NCI-H510A treated with DMSO at 0.1 percent for 48 hours (cell line): ENCODE data around the gene ECHDC1.

ENCODE experiments used
- DNase-seq: peaks from one replicate; lab custom pipeline; 2025; lab: John Stamatoyannopoulos, UW

ECHDC1 gene

GRCh38 chr6:127282184-127282583 is 61.2 kb downstream of the ECHDC1 start:
- DNase-seq, result no peak

- no peak for DNase-seq
These were observed 63.6 kb downstream of the ECHDC1 start for GRCh38 chr6:127279815-127280214.

- DNase-seq, result no peak
These were observed 65.2 kb downstream of the ECHDC1 start for GRCh38 chr6:127277878-127278843.

GRCh38 chr6:127276331-127276730 is 67.1 kb downstream of the ECHDC1 start:
- DNase-seq, result no peak

GRCh38 chr6:127273499-127273898 is 69.9 kb downstream of the ECHDC1 start:
- no peak for DNase-seq

- DNase-seq, result no peak
These were observed 70.8 kb downstream of the ECHDC1 start for GRCh38 chr6:127272576-127272975.

GRCh38 chr6:127267646-127268625 is 75.5 kb downstream of the ECHDC1 start:
- no peak for DNase-seq

- peak; percentile 18 for DNase-seq
These were observed 76.3 kb downstream of the ECHDC1 start for GRCh38 chr6:127266892-127267645.

GRCh38 chr6:127266178-127266891 is 77.1 kb downstream of the ECHDC1 start, which contains the start of gene RNF146:
Gene RNF146 (plus strand): TSS chr6:127266864. CDS start chr6:127280339, 13,475 bp downstream.
- DNase-seq, result peak; percentile 71

- no peak for DNase-seq
These were observed 79.9 kb downstream of the ECHDC1 start for GRCh38 chr6:127263481-127263880.

- DNase-seq, result no peak
These were observed 80.5 kb downstream of the ECHDC1 start for GRCh38 chr6:127262896-127263295.

- no peak for DNase-seq
These were observed 88.1 kb downstream of the ECHDC1 start for GRCh38 chr6:127255286-127255685.

GRCh38 chr6:127249621-127250020 is 93.8 kb downstream of the ECHDC1 start:
- no peak for DNase-seq

- no peak for DNase-seq
These were observed 96.0 kb downstream of the ECHDC1 start for GRCh38 chr6:127247114-127248096.

GRCh38 chr6:127243501-127243900 is 99.9 kb downstream of the ECHDC1 start:
- no peak for DNase-seq
